DMS114 treated with DMSO at 0.1 percent for 48 hours (cell line): ENCODE results near the gene PADI4.

Experiments
- DNase-seq: peaks from one replicate; lab custom pipeline; 2025; ENCODE audit not compliant: unreplicated experiment; lab: John Stamatoyannopoulos, UW

The PADI4 gene

DNA sequence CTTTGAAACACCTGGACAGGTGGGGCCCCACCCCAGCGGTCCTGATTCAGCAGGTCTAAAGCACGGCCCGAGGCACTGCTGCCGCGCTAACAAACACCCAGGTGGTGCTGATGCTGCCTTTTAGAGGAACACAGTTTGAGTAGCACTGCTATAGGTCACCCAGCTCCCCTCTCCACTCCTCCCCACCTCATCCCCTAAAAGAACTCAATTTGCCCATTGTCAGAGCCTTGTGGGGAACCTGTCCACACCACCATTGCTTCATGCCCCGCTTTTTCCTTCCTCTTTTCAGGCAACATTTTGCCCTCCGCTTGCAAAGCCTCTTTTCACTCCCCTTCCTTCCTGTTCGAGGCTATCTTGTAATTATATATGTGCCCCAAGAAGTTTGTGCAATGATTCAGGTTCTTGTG is 26.2 kb upstream of the PADI4 start:
- DNase-seq, result no peak

DNA sequence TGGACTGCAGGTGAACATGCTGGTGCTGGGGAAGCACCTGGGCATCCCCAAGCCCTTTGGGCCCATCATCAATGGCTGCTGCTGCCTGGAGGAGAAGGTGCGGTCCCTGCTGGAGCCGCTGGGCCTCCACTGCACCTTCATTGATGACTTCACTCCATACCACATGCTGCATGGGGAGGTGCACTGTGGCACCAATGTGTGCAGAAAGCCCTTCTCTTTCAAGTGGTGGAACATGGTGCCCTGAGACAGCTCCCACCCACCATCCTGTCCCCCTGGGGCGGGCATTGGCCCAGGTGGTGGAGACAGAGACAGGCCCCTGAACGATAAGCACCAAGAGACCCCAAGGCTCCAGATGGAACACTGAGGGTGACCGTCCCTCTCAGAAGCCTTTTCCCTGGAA is 25.2 kb upstream of the PADI4 start:
- no peak for DNase-seq

DNA sequence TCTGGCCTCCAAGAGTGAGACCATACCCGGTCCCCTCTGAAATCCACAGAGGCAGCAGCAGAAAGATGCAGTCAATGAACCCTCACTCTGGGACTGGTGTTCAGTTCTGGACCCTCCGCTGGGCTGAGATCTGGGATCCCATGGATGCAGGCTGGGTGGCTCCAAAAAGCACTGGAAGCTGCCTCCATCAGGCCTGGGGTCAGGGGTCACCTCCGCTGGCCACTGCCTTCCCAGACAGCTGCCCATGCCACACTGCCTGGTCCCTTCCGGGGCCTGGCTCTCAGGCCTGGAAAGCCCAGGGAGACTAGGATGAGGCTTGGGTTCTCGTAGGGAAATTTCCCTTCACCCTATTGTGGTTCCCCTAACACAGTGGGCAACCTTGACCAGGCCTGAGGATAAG is 21.4 kb upstream of the PADI4 start:
- DNase-seq, result no peak

DNA sequence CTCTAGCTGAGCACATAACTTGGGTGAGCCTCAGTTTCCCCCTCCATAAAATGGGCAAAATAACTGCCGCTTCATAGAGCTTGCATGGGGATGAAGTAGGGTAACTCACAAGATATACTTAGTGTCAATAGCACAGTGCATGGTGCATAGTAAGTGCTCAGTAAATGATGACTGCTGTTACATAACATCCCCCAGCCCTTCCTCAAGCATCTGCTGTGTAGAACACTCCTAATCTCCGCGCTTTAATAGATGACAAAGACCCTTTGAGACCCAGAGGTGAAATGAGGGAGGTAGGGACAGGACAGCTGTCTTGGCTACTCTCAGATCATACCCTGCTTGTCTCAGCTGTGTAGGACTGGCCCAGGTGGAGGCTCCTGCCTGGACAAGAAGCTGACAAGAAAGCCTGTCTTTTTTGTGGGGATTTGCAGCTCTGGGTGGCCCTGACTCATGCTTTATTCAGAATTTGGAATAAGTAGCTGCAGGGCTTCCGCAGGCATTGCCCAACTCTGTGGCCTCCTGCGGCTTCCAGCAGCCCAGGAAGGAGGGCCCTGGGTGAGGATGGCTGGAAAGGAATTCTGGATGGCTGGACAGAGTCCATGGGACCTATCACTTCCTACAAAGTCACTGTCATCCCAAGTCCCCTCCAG is 20.7 kb upstream of the PADI4 start:
- DNase-seq, result no peak

DNA sequence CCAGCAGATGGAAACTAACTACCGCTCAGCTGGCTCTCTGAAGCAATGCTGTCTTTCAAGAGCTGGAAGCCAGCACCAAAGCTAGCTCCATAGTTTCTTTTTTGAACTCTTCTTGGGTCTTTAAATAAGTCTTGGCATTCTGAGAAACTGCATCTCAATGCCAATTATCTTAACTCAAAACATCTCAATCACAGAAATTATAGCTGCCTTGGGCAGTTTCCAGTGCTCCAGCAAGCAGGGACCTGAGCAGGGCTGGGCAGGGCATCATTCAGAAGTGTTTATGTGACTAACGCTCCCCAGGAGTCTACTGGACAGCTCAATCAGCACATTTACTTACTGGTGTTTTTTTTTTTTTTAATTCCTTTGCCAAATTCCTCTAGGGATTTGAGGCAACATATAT is 18.3 kb upstream of the PADI4 start:
- no peak for DNase-seq

- no peak for DNase-seq
These were observed 17.4 kb upstream of the PADI4 start for GRCh38 chr1:17290553-17290952.

DNA sequence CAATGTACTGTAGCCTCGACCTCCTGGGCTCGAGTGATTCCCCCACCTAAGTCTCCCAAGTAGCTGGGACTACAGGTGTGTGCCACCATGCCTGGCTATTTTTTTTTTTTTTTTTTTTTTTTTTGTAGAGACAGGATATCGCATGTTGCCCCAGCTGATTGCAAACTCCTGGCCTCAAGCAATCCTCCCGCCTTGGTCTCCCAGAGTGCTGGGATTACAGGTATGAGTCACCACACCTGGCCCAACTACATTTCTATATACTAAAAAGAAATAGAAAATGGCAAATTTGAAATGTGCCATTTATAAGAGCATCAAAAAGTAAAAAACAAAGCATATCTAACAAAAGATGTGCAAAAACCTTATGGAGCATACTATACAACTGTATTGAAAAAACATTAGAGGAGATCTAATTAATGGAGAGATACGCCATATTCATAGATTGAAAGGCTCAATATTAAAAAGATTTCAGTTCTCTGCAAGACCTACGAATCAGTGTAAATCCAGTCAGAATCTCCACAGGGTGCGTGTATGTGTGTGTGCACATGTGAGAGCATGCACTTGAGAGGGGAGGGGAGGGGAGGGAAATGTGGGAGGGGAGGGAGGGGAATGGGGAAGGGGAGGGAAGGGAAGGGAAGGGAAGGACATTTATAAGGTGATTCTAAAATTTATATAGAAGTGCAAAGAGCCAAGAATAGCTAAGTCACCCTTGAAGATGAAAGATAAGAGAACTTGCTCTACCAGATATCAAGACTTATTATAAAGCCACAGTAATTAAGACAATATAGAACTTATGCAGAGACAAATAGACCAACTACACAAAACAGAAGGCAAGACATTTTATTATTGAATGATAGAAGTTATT is 15.5 kb upstream of the PADI4 start:
- no peak for DNase-seq

GRCh38 chr1:17293681-17294425 is 14.1 kb upstream of the PADI4 start:
- DNase-seq, result no peak

DNA sequence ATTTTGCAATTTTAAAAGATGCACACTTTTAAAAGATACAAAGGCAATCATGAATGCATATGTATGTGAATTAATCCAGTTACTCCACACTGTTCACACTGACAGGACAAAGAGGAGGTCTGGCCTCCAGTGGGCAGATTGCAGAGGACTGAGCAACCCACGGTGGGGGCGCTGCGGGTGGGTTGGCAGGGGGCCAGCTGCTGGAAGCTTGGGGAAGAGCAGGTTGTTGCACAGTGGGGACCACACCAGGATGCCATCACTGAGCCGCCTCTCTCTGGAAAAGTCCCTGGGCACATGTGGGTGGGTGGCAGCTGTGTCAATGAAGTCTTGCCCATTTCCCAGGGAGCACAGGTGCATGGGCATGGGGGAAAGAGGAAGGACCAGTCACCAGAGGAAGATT is 12.7 kb upstream of the PADI4 start:
- no peak for DNase-seq

DNA sequence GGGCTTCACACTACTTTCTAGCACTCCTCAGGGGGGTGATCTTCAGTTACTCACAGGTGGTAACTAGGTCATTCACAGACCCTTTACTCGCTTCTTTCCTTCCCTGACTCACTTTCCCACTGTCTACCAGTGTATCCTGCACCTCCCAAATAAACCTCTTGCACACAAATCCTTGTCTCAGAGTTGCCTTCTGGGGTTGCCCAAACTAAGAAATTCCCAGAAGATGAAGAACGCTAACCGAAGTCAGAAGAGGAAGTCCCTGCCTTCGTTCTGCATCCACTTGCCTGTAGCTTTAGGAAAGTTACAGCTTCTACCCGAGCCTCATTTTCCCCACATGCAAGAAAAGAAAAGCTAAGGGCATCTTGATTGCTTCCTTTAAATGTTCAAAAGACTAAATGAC is 11.9 kb upstream of the PADI4 start:
- DNase-seq, result no peak

- DNase-seq, result no peak
These were observed 10.0 kb upstream of the PADI4 start for GRCh38 chr1:17297991-17298390.

- DNase-seq, result no peak
These were observed 6.2 kb upstream of the PADI4 start for GRCh38 chr1:17301767-17302166.

DNA sequence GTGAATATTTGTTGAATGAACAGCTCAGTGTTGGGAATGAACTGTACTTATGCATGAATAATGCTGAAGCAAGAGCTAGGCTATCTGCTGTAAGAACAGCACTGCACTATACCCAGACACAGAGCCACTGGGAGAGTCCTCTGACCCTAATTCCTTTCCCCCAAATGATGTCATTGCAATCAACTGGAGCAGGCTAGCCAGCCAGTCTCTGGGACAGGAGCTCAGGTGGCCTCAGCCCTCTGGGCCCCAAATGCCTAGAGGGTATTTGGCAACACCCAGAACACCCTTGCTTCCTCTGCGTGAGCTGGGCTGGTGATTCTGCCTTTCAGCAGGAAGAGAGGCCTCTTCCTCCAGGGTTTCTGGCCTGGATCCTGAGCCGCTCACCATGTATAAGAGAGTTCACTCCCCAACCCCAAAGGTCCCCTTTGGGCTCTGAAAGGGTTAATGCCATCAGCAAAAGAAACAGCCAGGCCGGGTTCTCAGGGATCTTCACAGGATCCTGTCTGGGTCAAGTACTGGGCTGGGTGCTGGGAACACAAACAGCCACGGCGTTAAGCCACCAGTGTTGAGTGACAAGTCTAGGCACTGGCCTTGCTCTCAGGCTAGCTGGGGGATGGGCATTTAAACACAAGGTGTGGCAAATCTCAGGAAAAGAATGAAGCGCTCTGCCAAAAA is 3.7 kb upstream of the PADI4 start:
- no peak for DNase-seq

- no peak for DNase-seq
These were observed 3.2 kb upstream of the PADI4 start for GRCh38 chr1:17304826-17305175.

- no peak for DNase-seq
These were observed 2.4 kb upstream of the PADI4 start for GRCh38 chr1:17305576-17306095.

DNA sequence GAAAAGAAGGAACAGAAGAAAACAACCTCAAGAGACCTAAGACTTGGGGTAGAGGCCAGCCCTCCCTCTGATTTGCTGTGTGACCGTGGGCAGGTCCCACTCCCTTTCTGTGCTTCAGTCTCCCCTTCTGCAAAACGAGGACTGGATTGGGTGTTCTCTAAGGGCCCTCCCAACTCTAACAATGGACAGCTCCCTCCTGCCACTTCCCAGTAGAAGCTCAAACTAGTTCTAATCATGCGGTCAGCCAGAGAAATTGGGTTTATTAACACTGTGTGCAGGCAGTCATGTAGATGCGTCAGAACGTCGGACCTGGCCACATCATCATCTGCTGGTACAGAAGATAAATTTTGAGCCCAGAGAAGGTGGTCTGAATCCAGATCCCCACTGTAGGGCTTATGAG is 1.6 kb upstream of the PADI4 start:
- no peak for DNase-seq

- no peak for DNase-seq
These were observed 1.1 kb upstream of the PADI4 start for GRCh38 chr1:17306921-17307320.

DNA sequence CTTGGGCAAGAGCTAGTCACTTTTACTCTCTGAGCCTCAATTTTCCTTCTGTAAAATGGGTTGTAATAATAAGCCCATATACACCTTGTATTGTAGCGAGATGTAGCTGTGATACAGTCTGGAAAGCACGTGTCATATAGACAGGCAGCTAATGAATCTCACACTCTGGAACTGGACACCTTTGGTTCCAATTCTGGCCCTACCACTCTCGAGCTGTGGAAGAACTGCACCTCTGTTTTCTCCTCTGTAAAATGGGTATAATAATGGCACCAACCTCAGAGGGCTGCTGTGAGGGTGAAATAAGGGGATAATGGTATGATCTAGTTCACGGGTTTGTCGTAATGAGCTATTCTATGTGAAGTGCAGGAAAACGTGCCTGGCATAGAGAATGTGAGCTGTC is 668 bp upstream of the PADI4 start:
- DNase-seq, result no peak

GRCh38 chr1:17308593-17308992 is 596 bp downstream of the PADI4 start:
- DNase-seq, result no peak

DNA sequence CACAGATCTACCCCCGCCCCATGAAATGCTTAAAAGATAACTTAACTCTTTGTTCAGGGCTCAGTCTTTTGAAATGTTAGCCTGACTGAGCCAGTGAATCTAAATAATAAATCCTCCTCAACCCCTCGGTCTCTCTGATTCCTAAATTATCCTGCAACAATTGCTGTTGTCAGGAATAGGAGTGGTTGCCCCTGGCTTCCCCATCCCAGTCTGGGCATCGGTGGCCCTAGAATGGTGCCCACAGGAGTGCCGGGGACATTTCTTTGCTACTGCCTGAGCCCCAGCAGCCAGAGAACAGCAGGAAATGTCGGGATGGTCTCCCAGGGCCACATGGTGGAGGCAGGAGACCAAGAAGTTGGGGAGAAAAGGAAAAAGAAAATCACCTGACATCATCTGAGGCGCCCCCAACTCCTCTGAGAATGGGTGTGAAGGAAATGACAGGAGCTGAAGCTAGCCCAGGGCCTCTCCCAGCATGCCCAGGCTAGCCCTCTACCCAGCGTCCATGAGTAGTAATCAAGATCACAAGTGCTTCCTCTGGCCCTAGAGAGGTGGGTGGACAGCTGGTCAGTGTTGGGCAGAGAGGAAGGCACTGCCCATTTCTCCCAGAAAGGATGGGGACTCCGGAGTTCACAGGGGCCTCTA is 1.6 kb downstream of the PADI4 start:
- no peak for DNase-seq
